IMR-90 (cell line): ENCODE measurements around the gene USP43. TPM values are rescaled to one million over a fixed set of nuclear protein-coding genes. Genes with fewer than 3 reads are reported as not detected.

Experiments used
- ATAC-seq: fragments of 200-7000 bp; cut with Tn5 transposase; 2 replicates; pipeline ENCODE4 v1.9.1; 2020; ENCODE audit warnings: low read depth, mild to moderate bottlenecking, moderate library complexity
- BruUV-seq: library from RNA; stranded (reverse); fragments of 400-500 nt; replicated peaks from 2 replicates; lab custom pipeline; 2021; lab: Mats Ljungman, UMichigan
- CTCF ChIA-PET: fragments of 300-600 bp; formaldehyde crosslinking; extraction: SDS; loops from one replicate; lab custom pipeline; 2021; ENCODE audit warnings: antibody characterized with exemption; lab: Yijun Ruan, JAX
- POLR2A ChIA-PET: fragments of 300-600 bp; sonication (Branson Sonifier 250); formaldehyde crosslinking; loops from one replicate; lab custom pipeline; 2022; ENCODE audit warnings: antibody characterized with exemption; ENCODE audit not compliant: unreplicated experiment; lab: Charles Lee
- DNase-seq: peaks from one replicate; pipeline ENCODE4 v3.0.0; 2013
- H2AFZ ChIP-seq: replicated peaks from 2 replicates; pipeline ENCODE3; 2013; ENCODE audit warnings: low read length, mild to moderate bottlenecking; ENCODE audit not compliant: poor library complexity
- H2AK5ac ChIP-seq: 2 replicates; pipeline ENCODE4 v1.6.1; 2013; ENCODE audit warnings: low read depth, low read length, inconsistent platforms
- H2AK9ac ChIP-seq: replicated peaks from 2 replicates; pipeline ENCODE3; 2013; ENCODE audit warnings: mild to moderate bottlenecking, low read depth, low read length, moderate library complexity; ENCODE audit not compliant: poor library complexity
- H2BK120ac ChIP-seq: 2 replicates; pipeline ENCODE4 v1.6.1; 2013; ENCODE audit warnings: low read depth, low read length, inconsistent platforms
- H2BK15ac ChIP-seq: 3 replicates; pipeline ENCODE4 v1.6.1; 2013; ENCODE audit warnings: low read depth, low read length, inconsistent platforms
- H2BK20ac ChIP-seq: 2 replicates; pipeline ENCODE4 v1.6.1; 2013; ENCODE audit warnings: low read depth, mild to moderate bottlenecking, inconsistent platforms, low read length, moderate library complexity
- H2BK5ac ChIP-seq: 2 replicates; pipeline ENCODE4 v1.6.1; 2013; ENCODE audit warnings: mild to moderate bottlenecking, low read depth, low read length, inconsistent platforms; ENCODE audit not compliant: poor library complexity, severe bottlenecking
- H3K14ac ChIP-seq: replicated peaks from 2 replicates; pipeline ENCODE4 v1.6.1; 2013; ENCODE audit warnings: low read depth, low read length, inconsistent platforms
- H3K18ac ChIP-seq: 2 replicates; pipeline ENCODE4 v1.6.1; 2013; ENCODE audit warnings: low read depth, low read length, control low read depth
- H3K23ac ChIP-seq: 2 replicates; pipeline ENCODE4 v1.6.1; 2013; ENCODE audit warnings: low read depth, low read length, inconsistent platforms
- H3K27ac ChIP-seq: 2 replicates; pipeline ENCODE4 v1.5.1; 2013; ENCODE audit warnings: mild to moderate bottlenecking, control low read depth, low read length; ENCODE audit not compliant: insufficient read depth
- H3K27me3 ChIP-seq: 2 replicates; pipeline ENCODE4 v1.6.1; 2013; ENCODE audit warnings: low read length; ENCODE audit not compliant: control insufficient read depth, insufficient read depth
- H3K36me3 ChIP-seq: 2 replicates; pipeline ENCODE4 v1.6.1; 2013; ENCODE audit warnings: low read length, mixed read lengths; ENCODE audit not compliant: control insufficient read depth, insufficient read depth
- H3K4ac ChIP-seq: 2 replicates; pipeline ENCODE4 v1.6.1; 2013; ENCODE audit warnings: low read depth, low read length, inconsistent platforms
- H3K4me1 ChIP-seq: 2 replicates; pipeline ENCODE4 v1.6.1; 2013; ENCODE audit warnings: low read length, mixed read lengths; ENCODE audit not compliant: control insufficient read depth, insufficient read depth
- H3K4me2 ChIP-seq: 2 replicates; pipeline ENCODE4 v1.6.1; 2013; ENCODE audit warnings: low read depth, mild to moderate bottlenecking, control low read depth, low read length, moderate library complexity
- H3K4me3 ChIP-seq: 2 replicates; pipeline ENCODE4 v1.5.1; 2013; ENCODE audit warnings: low read depth, mild to moderate bottlenecking, control low read depth, low read length, moderate library complexity; ENCODE audit not compliant: insufficient read depth
- H3K56ac ChIP-seq: 2 replicates; pipeline ENCODE4 v1.6.1; 2013; ENCODE audit warnings: low read length, inconsistent platforms; ENCODE audit not compliant: insufficient read depth; ENCODE audit errors: extremely low read depth
- H3K79me1 ChIP-seq, 2 experiments: 2 replicates each; pipeline ENCODE4 v1.6.1; 2013; ENCODE audit warnings: low read length in 2 of 2, inconsistent platforms in 1 of 2, low read depth in 1 of 2
- H3K9ac ChIP-seq: 2 replicates; pipeline ENCODE4 v1.6.1; 2013; ENCODE audit warnings: low read depth, low read length, control low read depth
- H3K9me1 ChIP-seq: 2 replicates; pipeline ENCODE4 v1.6.1; 2013; ENCODE audit warnings: low read length, inconsistent platforms; ENCODE audit not compliant: insufficient read depth
- H3K9me3 ChIP-seq: 2 replicates; pipeline ENCODE4 v1.6.1; 2013; ENCODE audit warnings: low read length; ENCODE audit not compliant: control insufficient read depth, insufficient read depth
- H4K20me1 ChIP-seq: 2 replicates; pipeline ENCODE4 v1.6.1; 2013; ENCODE audit warnings: low read length, inconsistent platforms; ENCODE audit not compliant: insufficient read depth
- H4K5ac ChIP-seq: 2 replicates; pipeline ENCODE4 v1.6.1; 2013; ENCODE audit warnings: mild to moderate bottlenecking, low read depth, low read length, control low read depth
- H4K8ac ChIP-seq, 2 experiments: 2 replicates each; pipeline ENCODE4 v1.6.1; 2013; ENCODE audit warnings: low read depth in 2 of 2, low read length in 2 of 2, control low read depth in 1 of 2, inconsistent platforms in 1 of 2
- H4K91ac ChIP-seq: 2 replicates; pipeline ENCODE4 v1.6.1; 2013; ENCODE audit warnings: low read depth, low read length, inconsistent platforms; ENCODE audit not compliant: insufficient read depth
- BHLHE40 ChIP-seq: fragments of 150-350 bp; IDR thresholded peaks from 2 replicates; pipeline ENCODE4 v1.6.1; 2016; ENCODE audit warnings: mild to moderate bottlenecking, low read depth, low read length
- CEBPB ChIP-seq: IDR thresholded peaks from 2 replicates; pipeline ENCODE4 v1.6.1; 2012; ENCODE audit warnings: low read depth, low read length, improper control_type of control experiment
- CHD1 ChIP-seq: IDR thresholded peaks from 2 replicates; pipeline ENCODE4 v1.6.1; 2012; ENCODE audit warnings: low read depth, low read length, improper control_type of control experiment
- CTCF ChIP-seq: conservative IDR thresholded peaks from 2 replicates; pipeline ENCODE4 v1.5.1; 2012; ENCODE audit warnings: mild to moderate bottlenecking, low read depth, low read length, improper control_type of control experiment
- FOS ChIP-seq: fragments of 150-350 bp; IDR thresholded peaks from 2 replicates; pipeline ENCODE4 v1.6.1; 2016; ENCODE audit warnings: low read depth, low read length
- MAFK ChIP-seq: IDR thresholded peaks from 2 replicates; pipeline ENCODE4 v1.6.1; 2012; ENCODE audit warnings: low read depth, low read length, improper control_type of control experiment
- MAZ ChIP-seq: IDR thresholded peaks from 2 replicates; pipeline ENCODE4 v1.6.1; 2012; ENCODE audit warnings: low read depth, mild to moderate bottlenecking, low read length, improper control_type of control experiment, moderate library complexity, borderline replicate concordance
- MXI1 ChIP-seq: IDR thresholded peaks from 2 replicates; pipeline ENCODE4 v1.6.1; 2012; ENCODE audit warnings: low read depth, mild to moderate bottlenecking, low read length, moderate library complexity, borderline replicate concordance
- NFE2L2 ChIP-seq: fragments of 150-350 bp; IDR thresholded peaks from 2 replicates; pipeline ENCODE4 v1.6.1; 2016; ENCODE audit warnings: low read depth, mild to moderate bottlenecking, low read length
- POLR2A ChIP-seq: IDR thresholded peaks from 2 replicates; pipeline ENCODE4 v1.6.1; 2012; ENCODE audit warnings: mild to moderate bottlenecking, low read depth, low read length
- RAD21 ChIP-seq: IDR thresholded peaks from 2 replicates; pipeline ENCODE4 v1.6.1; 2012; ENCODE audit warnings: low read length, improper control_type of control experiment
- RCOR1 ChIP-seq: IDR thresholded peaks from 2 replicates; pipeline ENCODE4 v1.6.1; 2012; ENCODE audit warnings: mild to moderate bottlenecking, low read length, improper control_type of control experiment; ENCODE audit not compliant: insufficient replicate concordance
- RFX5 ChIP-seq: IDR thresholded peaks from 2 replicates; pipeline ENCODE4 v1.8.0; 2012; ENCODE audit warnings: low read depth, mild to moderate bottlenecking, low read length, moderate library complexity
- SMC3 ChIP-seq: fragments of 150-350 bp; IDR thresholded peaks from 2 replicates; pipeline ENCODE4 v1.6.1; 2016; ENCODE audit warnings: low read depth, mild to moderate bottlenecking, antibody characterized with exemption, low read length, moderate library complexity
- WGBS, 2 experiments: methylation state at CpG; one replicate each; pipeline versions ENCODE4 v1.1.5 to v1.1.7; 2013; ENCODE audit warnings: missing lambda C conversion rate in 2 of 2; ENCODE audit not compliant: insufficient read length in 1 of 2; ENCODE audit errors: extremely low coverage in 2 of 2; 5-methylcytosine and 5-hydroxymethylcytosine counted together
- dilution Hi-C: fragments of 300-500 bp; cut with HindIII; formaldehyde crosslinking; loops from one replicate; pipeline ENCODE4 v1.14.3; 2018; ENCODE audit warnings: low sequenced_read_pairs; ENCODE audit not compliant: unreplicated experiment
- in situ Hi-C: fragments of 300-500 bp; cut with MboI; formaldehyde crosslinking; loops from 3 replicates; pipeline ENCODE4 v1.14.3; 2019; ENCODE audit warnings: low sequenced_read_pairs, inconsistent platforms, mixed read lengths
- intact Hi-C: fragments of 100-400 bp; cut with micrococcal nuclease; formaldehyde crosslinking; loops from 2 replicates; pipeline ENCODE4 v1.10.0; 2022
- polyA plus RNA-seq, 3 experiments: library from polyadenylated mRNA; depleted of rRNA; stranded (reverse); fragments of >200 nt; gene quantifications; 2 replicates each; pipeline ENCODE4 v1.2.3, GENCODE V29; 2012; ENCODE audit warnings: low replicate concordance in 1 of 3
- total RNA-seq: library from RNA; depleted of rRNA; stranded (reverse); fragments of >200 nt; gene quantifications from 2 replicates; pipeline ENCODE4 v1.2.3, GENCODE V29; 2012
- TF ChIP-seq, protein P1 (sequence below): fragments of 150-350 bp; IDR thresholded peaks from 2 replicates; pipeline ENCODE4 v1.6.1; 2017; ENCODE audit warnings: mild to moderate bottlenecking, antibody characterized with exemption, low read length, low read depth
- TF ChIP-seq, protein P2 (sequence below): fragments of 150-350 bp; IDR thresholded peaks from 2 replicates; pipeline ENCODE4 v1.6.1; 2016; ENCODE audit warnings: low read depth, mild to moderate bottlenecking, low read length, moderate library complexity, borderline replicate concordance

The USP43 gene
- total and polyA plus RNA-seq, 2 of the 4 experiments (the other 2 are of a cell fraction) = not detected

GRCh38 chr17:9666461-9667050 is 21.2 kb downstream of the USP43 start:
- no peak overlapping the region for H3K4me2 ChIP-seq
- H2BK120ac ChIP-seq = no peak overlapping the region
- dilution Hi-C loops = no loop called here
- no peaks in the 10 kb centered on the region for H3K27me3 ChIP-seq
- no peaks in the 10 kb centered on the region for H3K4me1 ChIP-seq
- no peak overlapping the region for H4K8ac ChIP-seq
- no peak overlapping the region for H2AFZ ChIP-seq
- H3K9ac ChIP-seq = no peak overlapping the region
- in situ Hi-C loops = no loop called here
- no TSS peak for BruUV-seq
- ChIA-PET POLR2A (no interaction called here), CTCF (interaction anchor here (0.6 kb wide), 1 partner anchor 228 kb away, joined by 4 read pairs; no protein-coding TSS in a partner anchor)
- no peak overlapping the region for H4K91ac ChIP-seq
- no peaks in the 10 kb centered on the region for H4K20me1 ChIP-seq
- H3K18ac ChIP-seq = no peak overlapping the region
- H3K36me3 ChIP-seq = no peaks in the 10 kb centered on the region
- no peak overlapping the region for H4K5ac ChIP-seq
- no peak overlapping the region for H3K14ac ChIP-seq
- no peak overlapping the region for H2BK5ac ChIP-seq
- H2AK9ac ChIP-seq = no peak overlapping the region
- no peaks in the 10 kb centered on the region for H3K9me1 ChIP-seq
- no CpG with 5 or more reads among the region's 5 CpGs for WGBS, 2 experiments
- peaks cover 22% of the 10 kb centered on the region for H3K9me3 ChIP-seq
- no peak overlapping the region for H3K4me3 ChIP-seq
- no peak overlapping the region for H2BK15ac ChIP-seq
- H3K4ac ChIP-seq = no peak overlapping the region
- H3K56ac ChIP-seq = no peak overlapping the region
- intact Hi-C loops = no loop called here
- no peak overlapping the region for H3K23ac ChIP-seq
- no peak overlapping the region for H2BK20ac ChIP-seq
- no peak overlapping the region for H2AK5ac ChIP-seq
- H3K79me1 ChIP-seq = no peaks in the 10 kb centered on the region
- ATAC-seq (no peak), DNase-seq (no peak)
- no peak overlapping the region for H3K27ac ChIP-seq
- TF ChIP-seq CEBPB (no peak), CTCF (no peak), MAFK (no peak), FOS (no peak), RAD21 (no peak), MAZ (no peak), NFE2L2 (no peak), CHD1 (no peak), POLR2A (no peak), MXI1 (no peak), RCOR1 (no peak), SMC3 (no peak), BHLHE40 (no peak), RFX5 (no peak)
- TF ChIP-seq, protein P1, sequence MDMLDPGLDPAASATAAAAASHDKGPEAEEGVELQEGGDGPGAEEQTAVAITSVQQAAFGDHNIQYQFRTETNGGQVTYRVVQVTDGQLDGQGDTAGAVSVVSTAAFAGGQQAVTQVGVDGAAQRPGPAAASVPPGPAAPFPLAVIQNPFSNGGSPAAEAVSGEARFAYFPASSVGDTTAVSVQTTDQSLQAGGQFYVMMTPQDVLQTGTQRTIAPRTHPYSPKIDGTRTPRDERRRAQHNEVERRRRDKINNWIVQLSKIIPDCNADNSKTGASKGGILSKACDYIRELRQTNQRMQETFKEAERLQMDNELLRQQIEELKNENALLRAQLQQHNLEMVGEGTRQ = no peak
- TF ChIP-seq, protein P2, sequence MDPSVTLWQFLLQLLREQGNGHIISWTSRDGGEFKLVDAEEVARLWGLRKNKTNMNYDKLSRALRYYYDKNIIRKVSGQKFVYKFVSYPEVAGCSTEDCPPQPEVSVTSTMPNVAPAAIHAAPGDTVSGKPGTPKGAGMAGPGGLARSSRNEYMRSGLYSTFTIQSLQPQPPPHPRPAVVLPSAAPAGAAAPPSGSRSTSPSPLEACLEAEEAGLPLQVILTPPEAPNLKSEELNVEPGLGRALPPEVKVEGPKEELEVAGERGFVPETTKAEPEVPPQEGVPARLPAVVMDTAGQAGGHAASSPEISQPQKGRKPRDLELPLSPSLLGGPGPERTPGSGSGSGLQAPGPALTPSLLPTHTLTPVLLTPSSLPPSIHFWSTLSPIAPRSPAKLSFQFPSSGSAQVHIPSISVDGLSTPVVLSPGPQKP = no peak
